HAP-1 (cell line): Measurements from ENCODE around the gene CAMSAP2.
"Not testable (repeated sequence)": the region's sequence is repeated elsewhere in the genome, so short reads cannot be mapped to it uniquely, and the experiment has no call there.

Experiments used
- DNase-seq, 2 experiments: peaks; one replicate each; pipeline ENCODE4 v3.0.0-alpha.2; 2016 to 2020; ENCODE audit warnings: low spot score in 2 of 2
- H3K27me3 ChIP-seq: fragments of 250-450 bp; sonication (Bioruptor Pico); 2 replicates; pipeline ENCODE4 v1.5.1; 2020; ENCODE audit warnings: low read depth, mild to moderate bottlenecking, moderate library complexity
- H3K36me3 ChIP-seq: fragments of 250-450 bp; sonication (Bioruptor Pico); replicated peaks from 2 replicates; pipeline ENCODE4 v1.5.1; 2020; ENCODE audit warnings: mild to moderate bottlenecking
- H3K4me1 ChIP-seq: fragments of 250-450 bp; sonication (Bioruptor Pico); 2 replicates; pipeline ENCODE4 v1.5.1; 2020; ENCODE audit warnings: mild to moderate bottlenecking
- H3K4me3 ChIP-seq: fragments of 250-450 bp; sonication (Bioruptor Pico); 2 replicates; pipeline ENCODE4 v1.5.1; 2020; ENCODE audit warnings: mild to moderate bottlenecking, moderate library complexity
- H3K9me3 ChIP-seq: fragments of 250-450 bp; sonication (Bioruptor Pico); 2 replicates; pipeline ENCODE4 v1.5.1; 2020; ENCODE audit warnings: mild to moderate bottlenecking, moderate library complexity
- in situ Hi-C: fragments of 300-500 bp; cut with MboI; formaldehyde crosslinking; loops from 3 replicates; pipeline ENCODE4 v1.14.3; 2020; ENCODE audit warnings: low sequenced_read_pairs, inconsistent platforms, mixed read lengths

CAMSAP2 gene

DNA sequence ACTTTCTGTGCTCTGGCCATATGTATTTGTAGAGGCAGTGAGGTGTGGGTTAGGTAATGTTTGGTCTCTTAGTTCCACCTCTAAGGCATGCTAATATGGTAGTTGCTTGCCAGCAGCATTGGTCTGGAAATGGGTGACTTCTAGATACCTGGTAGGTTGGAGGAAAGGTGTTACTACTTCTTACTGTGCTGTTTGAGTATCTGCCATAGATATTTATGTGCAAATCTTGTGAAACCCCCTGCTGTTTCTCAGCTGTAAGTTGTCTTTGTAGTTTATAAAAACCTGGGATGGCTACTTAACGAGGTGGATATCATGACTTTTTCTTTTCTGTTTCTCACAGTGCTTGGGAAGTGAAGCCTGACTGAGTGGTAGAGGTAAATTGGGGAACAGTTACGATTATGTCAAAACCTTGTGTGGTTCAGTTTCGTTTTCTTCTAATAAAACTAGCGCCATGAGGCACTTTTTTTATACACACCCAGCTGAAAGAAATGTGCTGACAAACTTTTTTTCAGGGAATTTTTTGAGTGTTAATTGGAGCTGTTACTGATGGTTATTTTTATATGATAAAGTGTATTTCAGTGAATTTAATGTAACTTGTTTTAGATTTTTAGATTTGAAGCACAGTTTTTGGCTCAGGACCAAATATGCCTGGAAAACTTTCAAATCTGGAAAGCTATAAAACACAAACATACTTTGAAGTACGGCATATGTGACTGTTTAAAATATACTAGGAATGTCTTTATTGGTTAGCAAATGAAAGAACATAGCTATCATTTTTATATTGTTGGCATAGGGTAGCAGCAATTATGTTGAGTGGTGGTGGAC is 42.1 kb downstream of the CAMSAP2 start:
- Histone ChIP-seq H3K36me3 (peaks cover 10% of the 10 kb centered on the region), H3K9me3 (no peaks in the 10 kb centered on the region; the same call in 1 of the 2 replicates)
- in situ Hi-C loops: no loop called here

DNA sequence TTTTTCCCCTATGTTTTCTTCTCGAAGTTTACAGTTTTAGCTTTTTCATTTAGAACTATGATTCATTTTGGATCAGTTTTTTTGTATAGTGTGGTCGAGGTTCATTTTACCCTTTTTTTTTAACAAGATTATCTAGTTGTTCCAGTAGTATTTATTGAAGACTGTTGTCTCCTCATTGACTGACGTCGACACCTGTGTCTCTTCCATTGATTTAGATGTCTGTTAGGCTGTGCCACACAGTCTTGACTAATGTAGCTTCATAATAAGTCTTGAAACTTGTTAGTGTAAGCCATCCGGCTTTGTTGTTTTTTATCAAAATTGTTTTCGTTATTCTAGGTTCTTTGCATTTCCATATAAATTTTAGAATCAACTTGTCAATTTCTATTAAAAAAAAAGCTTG is 45.2 kb downstream of the CAMSAP2 start:
- no peaks in the 10 kb centered on the region for H3K4me1 ChIP-seq

More for the DNA sequence above, 42.1 kb downstream of the CAMSAP2 start:
- Histone ChIP-seq H3K27me3 (no peaks in the 10 kb centered on the region), H3K4me1 (no peaks in the 10 kb centered on the region), H3K4me3 (no peak overlapping the region)
- no peak for DNase-seq

DNA sequence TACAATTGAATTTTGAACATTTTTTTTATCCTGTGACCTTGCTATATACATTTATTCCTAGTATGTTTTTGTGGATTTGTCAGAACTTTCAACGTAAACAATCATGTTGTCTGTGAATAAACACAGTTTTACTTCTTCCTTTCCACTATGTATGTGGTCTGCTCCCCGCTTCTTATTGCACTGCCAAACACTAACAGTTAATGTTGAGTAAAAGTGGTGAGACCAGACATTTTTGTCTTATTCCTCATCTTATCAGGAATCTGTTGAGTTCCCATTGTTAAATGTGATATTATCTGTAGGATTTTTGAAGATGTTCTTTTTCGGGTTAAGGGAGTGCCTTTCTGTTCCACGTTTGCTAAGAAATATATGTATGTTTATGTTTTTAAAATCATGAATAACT is 45.9 kb downstream of the CAMSAP2 start:
- H3K36me3 ChIP-seq: peaks cover 10% of the 10 kb centered on the region
- no peaks in the 10 kb centered on the region; the same call in 1 of the 2 replicates for H3K9me3 ChIP-seq
- in situ Hi-C loops: no loop called here
- no peaks in the 10 kb centered on the region for H3K27me3 ChIP-seq
- H3K4me1 ChIP-seq: no peaks in the 10 kb centered on the region
- DNase-seq: no peak
- H3K4me3 ChIP-seq: no peak overlapping the region

More for the DNA sequence above, 45.2 kb downstream of the CAMSAP2 start:
- no peak for DNase-seq
- H3K27me3 ChIP-seq: no peaks in the 10 kb centered on the region
- in situ Hi-C loops: no loop called here
- H3K4me3 ChIP-seq: no peak overlapping the region
- no peaks in the 10 kb centered on the region; the same call in 1 of the 2 replicates for H3K9me3 ChIP-seq
- H3K36me3 ChIP-seq: peaks cover 10% of the 10 kb centered on the region

DNA sequence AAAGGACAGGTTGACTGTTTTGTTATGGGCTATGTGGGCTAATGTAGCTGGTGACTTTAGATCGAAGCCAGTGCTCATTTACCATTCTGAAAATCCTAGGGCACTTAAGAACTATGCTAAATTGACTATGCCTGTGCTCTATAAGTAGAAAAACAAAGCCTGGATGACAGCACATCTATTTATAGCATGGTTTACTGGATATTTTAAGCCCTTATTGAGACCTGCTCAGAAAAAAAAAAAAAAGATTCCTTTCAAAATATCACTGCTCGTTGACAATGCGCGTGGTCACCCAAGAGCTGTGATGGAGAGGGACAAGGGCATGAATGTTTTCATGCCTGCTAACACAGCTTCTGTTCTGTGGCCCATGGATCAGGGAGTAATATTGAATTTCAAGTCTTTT is 48.1 kb downstream of the CAMSAP2 start:
- no peak for DNase-seq
- Histone ChIP-seq H3K9me3 (no peaks in the 10 kb centered on the region; the same call in 1 of the 2 replicates), H3K27me3 (no peaks in the 10 kb centered on the region), H3K4me3 (no peak overlapping the region), H3K36me3 (peaks cover 5% of the 10 kb centered on the region), H3K4me1 (no peaks in the 10 kb centered on the region)
- in situ Hi-C loops: no loop called here

DNA sequence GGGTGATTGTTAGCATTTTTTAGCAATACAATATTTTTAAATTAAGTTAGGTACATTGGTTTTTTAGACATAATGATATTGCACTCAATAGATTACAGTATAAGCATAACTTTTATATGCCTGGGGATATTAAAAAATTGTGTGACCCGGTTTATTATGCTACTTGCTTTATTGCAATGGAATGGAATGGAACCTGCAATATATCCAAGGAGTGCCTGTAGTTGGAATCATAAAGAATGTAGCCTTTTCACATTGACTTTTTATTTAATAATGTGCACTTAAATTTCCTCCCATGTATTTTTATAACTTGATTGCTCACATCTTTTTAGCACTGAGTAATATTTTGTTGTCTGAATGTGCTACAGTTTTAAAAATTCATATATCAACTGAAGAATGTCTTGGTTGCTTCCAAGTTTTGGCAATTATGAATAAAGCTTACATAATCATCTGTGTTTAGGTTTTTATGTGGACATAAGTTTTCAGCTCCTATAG is 49.2 kb downstream of the CAMSAP2 start:
- H3K9me3 ChIP-seq: no peaks in the 10 kb centered on the region
- in situ Hi-C loops: no loop called here
- H3K27me3 ChIP-seq: no peaks in the 10 kb centered on the region
- no peak for DNase-seq
- no peak overlapping the region for H3K4me3 ChIP-seq
- H3K36me3 ChIP-seq: no peaks in the 10 kb centered on the region; the same call in none of the 2 replicates
- H3K4me1 ChIP-seq: no peaks in the 10 kb centered on the region

DNA sequence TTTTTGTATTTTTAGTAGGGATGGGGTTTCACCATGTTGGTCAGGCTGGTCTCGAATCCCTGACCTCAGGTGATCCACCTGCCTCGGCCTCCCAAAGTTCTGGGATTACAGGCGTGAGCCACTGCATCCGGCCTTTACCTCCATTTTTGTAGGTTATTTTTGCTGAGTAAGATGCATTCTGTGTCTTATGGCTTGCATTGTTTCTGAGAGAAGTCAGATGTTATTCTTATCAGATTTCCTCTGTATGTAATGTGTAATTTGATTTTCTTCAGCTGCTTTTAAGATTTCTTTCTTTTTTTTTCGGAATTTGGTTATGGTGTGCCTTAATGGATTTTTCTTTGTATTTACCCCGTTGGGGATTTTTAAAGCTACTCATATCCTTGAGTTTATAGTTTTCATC is 52.3 kb downstream of the CAMSAP2 start:
- H3K4me3 ChIP-seq, H3K4me1 ChIP-seq, H3K36me3 ChIP-seq, H3K27me3 ChIP-seq, H3K9me3 ChIP-seq, DNase-seq: not testable (repeated sequence)
- in situ Hi-C loops: loop anchor here (10.0 kb wide), 1 partner anchor 166 kb away; the partner anchor contains the start of gene KIF14

DNA sequence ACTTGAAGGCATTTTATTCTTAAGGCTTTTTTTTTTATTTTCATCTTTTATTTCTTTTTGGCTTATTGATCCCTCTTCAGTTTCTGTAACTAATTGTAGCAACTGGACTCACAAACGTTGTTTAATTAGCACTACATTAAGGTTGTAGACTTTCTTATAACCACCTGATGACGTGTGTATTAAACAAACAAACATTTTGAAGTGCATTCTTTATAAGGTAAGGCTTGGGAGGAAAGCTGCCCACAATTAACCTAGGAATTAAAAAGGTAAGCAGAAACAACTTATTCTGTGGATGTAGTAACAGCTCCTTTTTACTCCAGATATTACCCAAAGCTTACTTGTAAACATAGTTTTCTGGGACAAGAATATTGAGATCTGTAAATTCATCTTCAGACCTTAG is 55.0 kb downstream of the CAMSAP2 start:
- Histone ChIP-seq H3K9me3 (no peaks in the 10 kb centered on the region), H3K4me1 (no peaks in the 10 kb centered on the region), H3K4me3 (no peak overlapping the region), H3K36me3 (no peaks in the 10 kb centered on the region), H3K27me3 (no peaks in the 10 kb centered on the region)
- DNase-seq: no peak
- in situ Hi-C loops: loop anchor here (10.0 kb wide), 1 partner anchor 169 kb away; the partner anchor contains the start of gene KIF14

DNA sequence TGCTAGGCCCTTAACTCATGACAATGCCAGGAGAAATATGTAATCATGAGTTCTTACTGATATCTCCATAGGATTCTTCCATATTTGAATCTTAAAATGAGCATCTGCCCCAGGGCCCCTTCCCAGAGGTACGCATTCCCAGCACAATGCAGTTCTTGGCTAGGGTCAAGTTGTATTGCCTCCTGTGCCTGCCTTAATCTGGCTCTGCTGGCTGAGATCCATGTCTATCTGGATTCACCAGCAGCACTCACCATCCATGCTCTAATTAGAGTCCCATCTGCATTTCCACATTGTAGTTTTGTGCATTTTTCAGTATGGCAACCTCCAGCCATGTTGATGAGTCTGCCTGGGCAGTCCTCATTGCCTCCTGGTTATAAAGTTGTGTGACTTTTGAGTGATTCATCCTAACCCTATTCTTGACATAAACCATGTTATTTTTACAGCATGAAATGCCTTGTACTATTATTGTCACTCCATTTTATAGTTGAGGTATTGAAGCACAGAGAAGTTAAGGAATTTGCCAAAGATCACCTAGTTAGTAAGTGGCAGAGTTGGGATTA is 55.9 kb downstream of the CAMSAP2 start:
- DNase-seq: no peak
- in situ Hi-C loops: loop anchor here (10.0 kb wide), 1 partner anchor 170 kb away; the partner anchor contains the start of gene KIF14
- H3K4me1 ChIP-seq: no peaks in the 10 kb centered on the region
- no peaks in the 10 kb centered on the region for H3K36me3 ChIP-seq
- no peak overlapping the region for H3K4me3 ChIP-seq
- no peaks in the 10 kb centered on the region for H3K27me3 ChIP-seq
- H3K9me3 ChIP-seq: no peaks in the 10 kb centered on the region

DNA sequence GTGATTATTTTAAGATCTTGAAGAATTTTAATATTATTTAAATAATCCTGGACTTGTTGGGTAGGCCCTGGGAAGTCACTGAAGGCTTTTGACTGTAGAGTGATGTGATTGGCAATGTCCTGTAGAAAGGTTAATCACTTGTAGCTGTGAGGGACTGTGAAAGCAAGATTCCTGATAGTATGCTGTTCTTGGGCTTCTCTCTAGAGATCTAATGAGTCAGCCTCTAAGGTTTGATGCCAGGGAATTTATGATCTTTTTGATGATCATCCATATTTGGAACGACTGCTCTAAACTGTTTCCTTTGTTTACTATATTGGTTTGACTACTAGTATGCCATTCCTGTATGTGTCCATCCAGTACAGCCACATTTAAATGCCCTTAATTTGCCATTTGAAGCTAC is 56.5 kb downstream of the CAMSAP2 start:
- no peaks in the 10 kb centered on the region for H3K36me3 ChIP-seq
- H3K4me3 ChIP-seq: no peak overlapping the region
- no peaks in the 10 kb centered on the region for H3K9me3 ChIP-seq
- in situ Hi-C loops: loop anchor here (10.0 kb wide), 1 partner anchor 170 kb away; the partner anchor contains the start of gene KIF14
- no peaks in the 10 kb centered on the region for H3K4me1 ChIP-seq
- no peak for DNase-seq
- H3K27me3 ChIP-seq: no peaks in the 10 kb centered on the region

DNA sequence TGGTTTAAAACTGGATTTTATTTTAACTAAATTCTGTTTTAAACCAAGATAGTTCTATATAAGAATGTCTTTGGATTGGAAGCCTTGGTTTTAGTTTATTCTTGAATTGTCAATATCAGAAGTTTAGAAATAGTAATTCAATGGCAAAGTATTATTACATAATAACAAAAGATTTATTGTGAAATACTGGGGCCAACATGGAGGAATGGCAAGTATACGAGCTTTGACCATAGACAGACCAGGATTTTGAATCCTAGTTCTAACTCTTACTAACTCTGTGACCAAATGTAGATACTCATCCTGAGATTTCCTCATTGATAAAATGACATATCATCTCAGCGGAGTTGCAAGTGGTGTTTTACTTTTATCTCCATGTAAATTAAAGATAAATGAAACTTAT is 63.3 kb downstream of the CAMSAP2 start:
- Histone ChIP-seq H3K27me3 (no peaks in the 10 kb centered on the region), H3K36me3 (0 out of 2 replicates have a peak, but pooled peaks cover under 1% of the 10 kb centered on the region), H3K9me3 (no peaks in the 10 kb centered on the region), H3K4me1 (peaks cover 4% of the 10 kb centered on the region; the same call in 1 of the 2 replicates), H3K4me3 (no peak overlapping the region)
- in situ Hi-C loops: no loop called here
- DNase-seq: no peak

DNA sequence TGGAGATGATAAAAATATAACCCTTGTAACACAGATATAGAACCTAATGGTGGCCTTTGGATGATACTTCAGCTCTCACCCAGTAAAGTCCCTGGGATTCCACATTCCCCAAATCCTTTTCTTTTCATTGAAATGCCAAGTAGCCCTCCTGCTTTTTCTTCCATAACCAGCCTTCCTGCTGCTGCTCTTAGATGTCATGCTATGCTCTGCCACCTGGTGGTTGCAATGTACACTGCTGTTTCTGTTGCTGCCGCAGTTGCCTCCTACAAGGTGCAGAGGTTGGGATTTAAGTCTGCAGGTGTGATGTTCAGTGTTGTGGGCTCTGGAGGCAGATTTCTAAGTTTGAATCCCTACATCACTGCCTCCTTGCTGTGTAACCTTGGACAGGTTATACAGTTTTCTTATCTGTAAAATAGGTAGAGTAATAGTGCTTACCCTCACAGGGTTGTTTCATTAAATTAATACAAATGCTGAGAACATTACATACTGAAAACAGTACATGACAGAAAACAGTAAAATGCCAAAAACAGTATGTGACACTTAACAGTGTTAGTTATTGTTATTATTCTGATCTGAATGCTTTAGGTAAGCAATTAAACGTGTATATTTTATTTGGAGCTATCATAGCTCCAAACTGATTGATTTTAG is 64.3 kb downstream of the CAMSAP2 start:
- peak; percentile 87 to 88 for DNase-seq
- in situ Hi-C loops: no loop called here
- H3K27me3 ChIP-seq: no peaks in the 10 kb centered on the region
- peaks cover 4% of the 10 kb centered on the region; the same call in 1 of the 2 replicates for H3K36me3 ChIP-seq
- no peaks in the 10 kb centered on the region for H3K9me3 ChIP-seq
- peaks cover 4% of the 10 kb centered on the region; the same call in 1 of the 2 replicates for H3K4me1 ChIP-seq
- H3K4me3 ChIP-seq: no peak overlapping the region

DNA sequence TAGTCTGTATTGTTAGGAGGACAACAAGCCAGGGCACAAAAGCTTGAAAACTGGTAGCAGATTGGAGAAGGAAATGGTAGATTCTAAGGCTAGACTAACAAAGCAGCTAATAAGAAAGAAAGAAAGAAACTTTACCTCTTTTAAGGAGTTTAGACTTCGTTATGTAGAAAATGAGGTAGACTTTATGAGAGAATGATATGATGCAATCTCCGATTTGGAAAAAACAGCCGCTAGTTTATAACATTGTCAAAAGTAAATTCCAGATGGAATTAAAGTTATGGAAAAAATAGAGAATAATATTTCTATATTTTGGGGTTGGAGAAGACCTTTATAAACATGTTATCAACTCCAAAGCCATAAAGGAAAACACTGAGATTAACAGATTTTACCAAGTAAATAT is 67.0 kb downstream of the CAMSAP2 start:
- DNase-seq: no peak
- in situ Hi-C loops: no loop called here

DNA sequence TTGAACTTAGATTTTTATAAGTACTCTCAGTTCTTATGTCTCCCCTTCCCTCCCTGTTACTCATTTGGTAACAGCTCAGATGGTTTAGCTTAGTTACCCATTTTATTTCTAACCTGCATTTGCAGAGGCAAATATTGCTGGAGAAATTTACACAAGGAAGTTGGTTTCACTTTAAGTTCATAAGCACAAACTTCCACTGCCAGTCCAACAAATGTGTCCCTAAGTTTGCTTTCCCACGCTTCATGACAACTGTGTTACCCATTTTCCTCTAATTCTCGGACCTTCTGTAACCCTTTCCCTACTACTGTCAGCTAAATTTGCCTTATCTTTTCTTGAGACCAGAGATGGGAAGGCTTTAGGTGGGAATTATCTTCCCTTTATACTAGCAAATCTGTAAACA is 70.2 kb downstream of the CAMSAP2 start:
- H3K4me3 ChIP-seq: no peak overlapping the region
- in situ Hi-C loops: no loop called here
- no peaks in the 10 kb centered on the region for H3K4me1 ChIP-seq
- DNase-seq: no peak
- no peaks in the 10 kb centered on the region for H3K9me3 ChIP-seq
- peaks cover 18% of the 10 kb centered on the region for H3K36me3 ChIP-seq
- H3K27me3 ChIP-seq: no peaks in the 10 kb centered on the region

More for the DNA sequence above, 67.0 kb downstream of the CAMSAP2 start:
- H3K4me1 ChIP-seq: peaks cover 4% of the 10 kb centered on the region; the same call in 1 of the 2 replicates
- H3K36me3 ChIP-seq: peaks cover 15% of the 10 kb centered on the region
- H3K9me3 ChIP-seq: no peaks in the 10 kb centered on the region
- no peaks in the 10 kb centered on the region for H3K27me3 ChIP-seq
- no peak overlapping the region for H3K4me3 ChIP-seq
